HepG2 (cell line): ENCODE measurements around the gene ZMIZ2.

Source experiments
- FOXM1 ChIP-seq: sonication (generic); formaldehyde crosslinking; IDR thresholded peaks from 2 replicates; pipeline ENCODE4 v1.5.0; 2020; ENCODE audit warnings: missing genetic modification reagents
- POLR2A ChIP-seq, 2 experiments: IDR thresholded peaks; 2 replicates each; pipeline ENCODE4 v1.6.1; 2011; ENCODE audit warnings: low read depth in 2 of 2, low read length in 2 of 2, mild to moderate bottlenecking in 1 of 2, moderate library complexity in 1 of 2; ENCODE audit not compliant: insufficient read depth in 1 of 2
- TF ChIP-seq, protein P1 (sequence below): sonication (generic); formaldehyde crosslinking; IDR thresholded peaks from 2 replicates; pipeline ENCODE4 v1.5.0; 2020; ENCODE audit warnings: mild to moderate bottlenecking, missing genetic modification reagents, moderate library complexity

- TF ChIP-seq FOXM1 (CRISPR knock-in tag) (no peak), POLR2A (IDR thresholded peaks at IDR 0.05; ENCODE audit: insufficient read depth in 1 of 2, low read depth in 2 of 2, low read length in 2 of 2) (no peak)
- TF ChIP-seq, protein P1, sequence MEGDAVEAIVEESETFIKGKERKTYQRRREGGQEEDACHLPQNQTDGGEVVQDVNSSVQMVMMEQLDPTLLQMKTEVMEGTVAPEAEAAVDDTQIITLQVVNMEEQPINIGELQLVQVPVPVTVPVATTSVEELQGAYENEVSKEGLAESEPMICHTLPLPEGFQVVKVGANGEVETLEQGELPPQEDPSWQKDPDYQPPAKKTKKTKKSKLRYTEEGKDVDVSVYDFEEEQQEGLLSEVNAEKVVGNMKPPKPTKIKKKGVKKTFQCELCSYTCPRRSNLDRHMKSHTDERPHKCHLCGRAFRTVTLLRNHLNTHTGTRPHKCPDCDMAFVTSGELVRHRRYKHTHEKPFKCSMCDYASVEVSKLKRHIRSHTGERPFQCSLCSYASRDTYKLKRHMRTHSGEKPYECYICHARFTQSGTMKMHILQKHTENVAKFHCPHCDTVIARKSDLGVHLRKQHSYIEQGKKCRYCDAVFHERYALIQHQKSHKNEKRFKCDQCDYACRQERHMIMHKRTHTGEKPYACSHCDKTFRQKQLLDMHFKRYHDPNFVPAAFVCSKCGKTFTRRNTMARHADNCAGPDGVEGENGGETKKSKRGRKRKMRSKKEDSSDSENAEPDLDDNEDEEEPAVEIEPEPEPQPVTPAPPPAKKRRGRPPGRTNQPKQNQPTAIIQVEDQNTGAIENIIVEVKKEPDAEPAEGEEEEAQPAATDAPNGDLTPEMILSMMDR (CRISPR knock-in tag): no peak
Measured at GRCh38 chr7:44793919-44794318, 45.3 kb downstream of the ZMIZ2 start.
